ENCODE data around the gene LSM7.

LSM7 gene

GRCh38 chr19:2278459-2279158 lies 49.8 kb downstream of the LSM7 start:
- peaks cover 8% of the 10 kb centered on the region for H3K36me3 ChIP-seq
- DNase-seq: no peak
- no peak overlapping the region for H3K4me3 ChIP-seq (ENCODE audit: low read depth, low read length)
- no peaks in the 10 kb centered on the region for H3K4me1 ChIP-seq
- TF ChIP-seq CTCF (IDR thresholded peaks at IDR 0.05; ENCODE audit: low read depth, low read length): no peak
- no peaks in the 10 kb centered on the region for H3K9me3 ChIP-seq
- H3K27me3 ChIP-seq: no peaks in the 10 kb centered on the region

GRCh38 chr19:2277138-2277537 lies 51.2 kb downstream of the LSM7 start:
- no peaks in the 10 kb centered on the region for H3K9me3 ChIP-seq
- peaks cover 18% of the 10 kb centered on the region for H3K36me3 ChIP-seq
- no peak for TF ChIP-seq CTCF (IDR thresholded peaks at IDR 0.05; ENCODE audit: low read depth, low read length)
- H3K4me3 ChIP-seq (ENCODE audit: low read depth, low read length): no peak overlapping the region
- no peaks in the 10 kb centered on the region for H3K27me3 ChIP-seq
- DNase-seq: no peak
- H3K4me1 ChIP-seq: peaks cover 4% of the 10 kb centered on the region; the same call in 1 of the 2 replicates

- no peaks in the 10 kb centered on the region for H3K9me3 ChIP-seq
- H3K4me3 ChIP-seq (ENCODE audit: low read depth, low read length): no peak overlapping the region
- DNase-seq: no peak
- peaks cover 24% of the 10 kb centered on the region for H3K36me3 ChIP-seq
- peaks cover 7% of the 10 kb centered on the region for H3K4me1 ChIP-seq
- no peak for TF ChIP-seq CTCF (IDR thresholded peaks at IDR 0.05; ENCODE audit: low read depth, low read length)
- no peaks in the 10 kb centered on the region for H3K27me3 ChIP-seq
Measured at GRCh38 chr19:2276429-2276986, 51.9 kb downstream of the LSM7 start.

- Histone ChIP-seq H3K4me3 (ENCODE audit: low read depth, low read length) (no peak overlapping the region), H3K4me1 (peaks cover 7% of the 10 kb centered on the region), H3K27me3 (no peaks in the 10 kb centered on the region), H3K9me3 (no peaks in the 10 kb centered on the region), H3K36me3 (peaks cover 31% of the 10 kb centered on the region)
- DNase-seq: no peak
- no peak for TF ChIP-seq CTCF (IDR thresholded peaks at IDR 0.05; ENCODE audit: low read depth, low read length)
Measured at GRCh38 chr19:2275588-2276428, 52.6 kb downstream of the LSM7 start.

GRCh38 chr19:2274931-2275535 lies 53.4 kb downstream of the LSM7 start:
- no peaks in the 10 kb centered on the region for H3K27me3 ChIP-seq
- peak; percentile 87 for DNase-seq
- no peak overlapping the region for H3K4me3 ChIP-seq (ENCODE audit: low read depth, low read length)
- peaks cover 35% of the 10 kb centered on the region for H3K36me3 ChIP-seq
- no peaks in the 10 kb centered on the region for H3K9me3 ChIP-seq
- peaks cover 7% of the 10 kb centered on the region for H3K4me1 ChIP-seq
- peak; percentile 85 for TF ChIP-seq CTCF (IDR thresholded peaks at IDR 0.05; ENCODE audit: low read depth, low read length)

Measured in BE2C (cell line).